Stimulated activated CD4-positive, alpha-beta T cell treated with anti-CD3 and anti-CD28 coated beads, Interleukin-15, amount 100 ng/mL, for 24 hours (primary cell): ENCODE measurements around the gene LRRC7.
"Not testable (repeated sequence)": the region's sequence is repeated elsewhere in the genome, so short reads cannot be mapped to it uniquely, and the experiment has no call there.

Experiments
- DNase-seq: peaks from one replicate; pipeline ENCODE4 v3.0.0-alpha.2; 2020

The LRRC7 gene

GRCh38 chr1:69787151-69787550 lies 219.4 kb downstream of the LRRC7 start:
- DNase-seq, result no peak

GRCh38 chr1:69791311-69791710 lies 223.6 kb downstream of the LRRC7 start:
- no peak for DNase-seq

- no peak for DNase-seq
Measured at GRCh38 chr1:69794831-69795230, 227.1 kb downstream of the LRRC7 start.

DNA sequence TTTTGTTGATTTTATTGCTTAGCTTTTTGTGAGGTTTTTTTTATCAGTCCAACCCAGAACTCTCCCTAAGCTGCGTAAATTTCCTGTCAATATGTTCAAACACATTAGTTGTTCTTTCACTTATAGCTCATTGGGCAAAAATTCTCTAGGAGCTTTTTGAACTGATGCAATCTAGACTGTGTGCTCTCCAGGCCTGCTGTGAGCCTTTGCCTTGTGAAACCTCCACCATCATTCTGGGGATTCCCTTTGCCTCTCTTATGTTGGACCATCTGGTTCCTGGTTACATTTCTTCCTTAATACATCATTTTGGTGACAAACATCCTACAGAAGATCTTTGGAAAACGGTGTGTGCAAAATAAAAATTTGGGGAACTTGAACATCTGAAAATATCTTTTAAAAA lies 247.2 kb downstream of the LRRC7 start:
- DNase-seq, result no peak

DNA sequence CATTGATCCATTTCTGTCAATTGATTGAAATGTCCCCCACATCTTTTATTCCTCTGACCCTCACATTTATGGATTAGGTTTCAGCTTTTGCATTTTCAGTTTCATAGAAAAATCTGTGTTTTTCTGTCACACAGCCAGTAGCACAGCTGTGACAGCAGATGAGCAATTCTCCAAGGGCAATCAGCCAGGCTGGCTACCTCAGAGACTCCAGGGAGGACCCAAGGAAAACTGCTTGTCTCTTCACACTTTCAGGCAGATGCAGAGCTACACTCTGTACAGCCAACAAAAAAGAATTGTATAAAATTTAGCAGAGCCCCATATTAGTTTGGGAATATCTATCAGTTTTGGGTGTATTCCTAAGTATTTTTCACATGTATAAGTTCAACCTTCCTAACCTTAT lies 257.2 kb downstream of the LRRC7 start:
- DNase-seq, result no peak

GRCh38 chr1:69827732-69828131 lies 260.0 kb downstream of the LRRC7 start:
- DNase-seq, result no peak

DNA sequence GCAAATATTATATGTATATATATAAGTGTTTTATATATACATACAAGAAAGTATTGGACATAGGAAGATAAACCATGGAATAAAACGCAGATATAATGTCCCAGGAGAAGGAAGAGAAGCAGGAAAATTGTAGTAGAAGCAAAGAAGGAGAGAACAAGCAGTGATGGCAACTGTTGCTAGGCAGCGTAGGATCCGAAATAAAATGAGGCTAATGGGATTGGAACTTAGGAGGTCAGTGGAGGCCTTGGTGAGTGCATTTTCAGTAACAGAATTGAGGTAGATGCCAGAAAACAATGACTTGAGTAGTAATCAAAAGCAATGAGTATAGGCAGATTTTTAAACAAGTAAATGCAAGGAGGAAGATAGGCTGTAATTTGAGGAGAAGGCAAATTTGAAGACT lies 265.8 kb downstream of the LRRC7 start:
- DNase-seq, result no peak

- DNase-seq, result no peak
Measured at GRCh38 chr1:69834336-69834735, 266.6 kb downstream of the LRRC7 start.

DNA sequence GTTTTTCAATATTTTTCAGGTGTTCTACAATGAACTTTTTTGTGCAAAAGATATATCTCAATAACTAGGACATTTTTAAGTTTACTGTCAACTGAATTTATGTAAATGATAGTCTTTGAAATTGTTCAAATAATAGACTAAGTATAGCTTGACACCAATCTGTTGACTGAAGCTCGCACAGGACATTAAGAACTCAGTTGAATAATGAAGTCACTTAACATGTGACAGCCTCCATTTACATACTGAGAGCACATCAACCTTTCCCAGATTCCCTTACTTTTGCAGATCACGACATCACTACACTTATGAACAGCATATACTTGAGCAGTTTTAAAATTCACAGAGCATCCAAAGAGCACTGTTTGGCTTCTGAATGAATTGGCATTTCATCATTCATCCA lies 268.2 kb downstream of the LRRC7 start:
- DNase-seq, result no peak

GRCh38 chr1:69836971-69837636 lies 269.4 kb downstream of the LRRC7 start:
- no peak for DNase-seq

GRCh38 chr1:69842326-69842725 lies 274.6 kb downstream of the LRRC7 start:
- no peak for DNase-seq

GRCh38 chr1:69845655-69846054 lies 277.9 kb downstream of the LRRC7 start:
- DNase-seq, result no peak

GRCh38 chr1:69846267-69846666 lies 278.5 kb downstream of the LRRC7 start:
- DNase-seq, result no peak

DNA sequence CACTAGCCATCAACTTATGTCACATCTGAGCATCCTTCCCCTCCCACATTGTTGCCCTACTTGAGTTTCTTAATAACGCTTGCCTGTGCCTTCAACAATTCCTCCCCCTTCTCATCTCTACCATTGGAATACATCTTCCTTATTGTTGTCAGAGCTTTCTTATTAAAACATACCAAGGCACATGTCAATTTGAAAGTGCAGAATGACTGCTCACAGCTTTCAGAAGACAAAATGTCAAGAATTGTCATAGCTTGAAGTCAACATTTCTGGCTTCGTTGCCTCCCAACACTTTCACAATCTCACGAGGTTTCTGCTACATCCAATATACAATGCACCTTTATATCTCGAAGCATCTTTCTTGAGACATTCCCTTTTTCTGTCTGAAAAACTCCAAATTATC lies 279.9 kb downstream of the LRRC7 start:
- no peak for DNase-seq

DNA sequence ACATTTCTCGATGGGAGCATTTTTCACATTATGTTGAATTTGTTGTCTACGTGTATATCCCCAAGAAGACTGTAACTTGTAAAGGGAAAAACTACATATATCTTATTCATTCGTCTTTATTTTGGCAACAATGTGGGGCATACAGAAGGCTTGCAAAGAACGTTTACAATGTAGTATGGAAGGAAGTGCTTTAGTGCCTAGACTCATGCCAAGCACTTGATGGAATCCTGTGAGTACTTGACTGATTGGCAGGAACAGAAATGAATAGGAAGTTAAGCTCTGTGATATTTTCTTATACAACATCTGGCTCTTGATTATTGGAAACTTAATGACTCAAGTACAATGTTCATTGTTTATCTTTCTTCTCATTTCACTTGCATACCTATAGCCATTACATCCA lies 284.4 kb downstream of the LRRC7 start:
- DNase-seq, result no peak

- DNase-seq, result no peak
Measured at GRCh38 chr1:69852706-69853105, 285.0 kb downstream of the LRRC7 start.

GRCh38 chr1:69858534-69858933 lies 290.8 kb downstream of the LRRC7 start:
- DNase-seq, result no peak

DNA sequence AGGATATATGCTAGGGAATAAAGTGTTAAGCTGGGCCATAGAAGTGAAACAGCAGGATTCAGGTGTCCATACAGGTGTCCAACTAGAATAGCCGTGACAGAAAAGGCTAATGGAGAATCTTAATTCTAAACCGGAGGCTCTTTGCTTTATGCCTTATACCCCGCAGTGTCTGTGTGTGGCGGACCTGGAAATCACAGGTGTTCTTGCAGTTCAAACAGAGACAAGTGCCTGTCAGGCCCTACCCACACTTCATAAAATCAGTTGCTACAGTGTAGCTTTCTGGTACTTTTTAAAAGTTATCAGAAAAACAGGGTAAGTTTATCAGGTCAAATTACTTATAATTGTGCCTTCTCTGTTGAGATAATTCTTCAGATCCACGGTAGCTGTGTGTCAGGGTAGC lies 293.9 kb downstream of the LRRC7 start:
- DNase-seq, result no peak

DNA sequence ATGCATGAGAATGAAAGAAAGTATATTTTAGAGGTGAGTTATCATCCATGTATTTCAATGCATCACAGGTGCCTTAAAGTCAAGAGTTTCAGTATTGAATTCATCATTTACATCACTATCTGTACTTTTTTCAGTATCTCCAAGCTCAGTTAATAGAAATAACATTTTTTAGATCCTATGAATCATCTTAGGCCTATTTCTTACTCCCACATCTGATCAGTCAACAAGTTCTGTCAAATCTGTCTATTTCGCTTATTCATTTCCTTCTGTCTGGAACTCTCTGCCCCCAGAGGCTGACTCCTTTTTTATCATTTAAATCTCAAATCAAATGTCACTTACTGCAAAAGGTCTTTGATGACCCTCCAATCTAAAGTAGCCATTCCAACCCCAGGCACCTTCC lies 295.2 kb downstream of the LRRC7 start:
- DNase-seq, result no peak

DNA sequence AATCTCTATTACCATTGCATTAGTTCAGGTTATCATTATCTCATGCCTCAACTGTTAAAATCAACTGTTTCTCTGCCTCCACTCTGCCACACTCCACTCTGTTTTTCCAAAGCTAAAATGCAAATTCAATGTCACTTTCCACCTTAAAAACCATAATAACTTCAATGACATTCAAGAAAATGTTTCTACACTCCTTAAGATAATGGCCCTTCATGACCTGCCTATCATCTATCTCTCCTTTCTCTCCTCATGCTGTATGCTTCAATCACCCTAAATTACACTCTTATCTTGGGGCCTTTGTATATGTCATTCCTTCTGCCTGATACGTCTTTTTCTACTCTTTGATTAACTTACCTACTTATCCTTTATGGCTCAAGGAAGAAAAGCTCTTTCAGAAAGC lies 296.0 kb downstream of the LRRC7 start:
- no peak for DNase-seq

DNA sequence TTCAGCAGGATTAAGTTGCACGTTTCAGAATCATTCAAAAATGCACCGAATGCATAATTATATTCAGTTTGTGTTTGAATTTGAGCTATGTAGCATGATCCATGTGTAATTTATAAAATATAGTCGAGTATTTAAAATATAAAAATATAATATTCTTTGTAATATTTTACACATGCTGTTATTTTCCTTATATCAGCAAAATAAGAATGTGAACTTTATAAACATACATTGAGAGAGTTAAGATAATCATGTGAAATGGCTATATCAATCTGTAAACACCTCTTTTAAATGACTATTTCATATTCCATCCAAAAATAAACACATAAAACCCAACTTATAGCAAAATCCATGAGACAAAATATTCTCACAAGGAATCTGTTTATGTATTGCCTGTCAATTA lies 303.7 kb downstream of the LRRC7 start:
- no peak for DNase-seq

DNA sequence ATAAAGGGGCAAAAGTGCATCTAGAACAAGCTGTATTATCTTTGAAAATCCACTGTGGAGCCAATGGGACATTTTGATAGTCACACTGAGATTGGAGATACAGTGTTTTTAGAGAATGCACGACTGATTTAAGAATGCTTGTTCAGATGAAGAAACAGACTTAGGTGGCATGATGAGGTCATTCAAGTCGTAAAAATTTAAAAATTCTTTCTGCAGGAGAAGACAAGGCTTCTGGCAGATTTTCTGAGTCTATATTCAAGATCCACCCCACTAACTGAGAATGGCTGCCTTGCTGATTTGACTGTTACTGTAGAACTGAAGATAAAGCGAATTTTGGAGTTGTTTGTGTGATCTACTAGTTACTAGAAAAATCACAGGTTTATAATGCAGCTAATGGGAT lies 310.6 kb downstream of the LRRC7 start:
- no peak for DNase-seq

DNA sequence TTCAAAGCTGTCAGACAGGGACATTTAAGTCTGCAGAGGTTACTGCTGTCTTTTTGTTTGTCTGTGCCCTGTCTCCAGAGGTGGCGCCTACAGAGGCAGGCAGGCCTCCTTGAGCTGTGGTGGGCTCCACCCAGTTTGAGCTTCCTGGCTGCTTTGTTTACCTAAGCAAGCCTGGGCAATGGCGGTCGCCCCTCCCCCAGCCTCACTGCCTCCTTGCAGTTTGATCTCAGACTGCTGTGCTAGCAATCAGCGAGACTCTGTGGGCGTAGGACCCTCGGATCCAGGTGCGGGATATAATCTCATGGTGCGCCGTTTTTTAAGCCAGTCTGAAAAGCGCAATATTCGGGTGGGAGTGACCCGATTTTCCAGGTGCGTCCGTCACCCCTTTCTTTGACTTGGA lies 320.3 kb downstream of the LRRC7 start:
- not testable (repeated sequence) for DNase-seq

- DNase-seq, result no peak
Measured at GRCh38 chr1:69888657-69889056, 320.9 kb downstream of the LRRC7 start.

GRCh38 chr1:69898403-69898947 lies 330.8 kb downstream of the LRRC7 start:
- no peak for DNase-seq
